GM23338 (cell line): ENCODE results near the gene AFAP1. TPM values are rescaled to one million over a fixed set of nuclear protein-coding genes. Genes with fewer than 3 reads are reported as not detected.

Experiments
- ATAC-seq: fragments of 200-7000 bp; cut with Tn5 transposase; 3 replicates; pipeline ENCODE4 v1.9.1; 2020
- DNase-seq: peaks from one replicate; pipeline ENCODE4 v3.0.0-alpha.2; 2015; ENCODE audit warnings: low spot score
- H2AFZ ChIP-seq: fragments of 200-600 bp; sonication (generic); 2 replicates; pipeline ENCODE4 v1.8.0; 2016; ENCODE audit warnings: antibody characterized with exemption, mild to moderate bottlenecking, moderate library complexity
- H3F3A ChIP-seq: fragments of 200-600 bp; sonication (generic); replicated peaks from 2 replicates; pipeline ENCODE4 v1.8.0; 2017; ENCODE audit warnings: antibody characterized with exemption, mixed run types, low read depth
- H3K27ac ChIP-seq: fragments of 200-600 bp; sonication (generic); 2 replicates; pipeline ENCODE4 v1.6.1; 2016; ENCODE audit warnings: low read depth
- H3K27me3 ChIP-seq: fragments of 200-600 bp; sonication (generic); 2 replicates; pipeline ENCODE4 v1.8.0; 2016; ENCODE audit warnings: mild to moderate bottlenecking, mixed run types, moderate library complexity; ENCODE audit not compliant: insufficient read depth
- H3K36me3 ChIP-seq: fragments of 200-600 bp; sonication (generic); 2 replicates; pipeline ENCODE4 v1.8.0; 2016; ENCODE audit warnings: mild to moderate bottlenecking; ENCODE audit not compliant: insufficient read depth
- H3K4me1 ChIP-seq: fragments of 200-600 bp; sonication (generic); 2 replicates; pipeline ENCODE4 v1.8.0; 2016; ENCODE audit warnings: mild to moderate bottlenecking, moderate library complexity; ENCODE audit not compliant: insufficient read depth
- H3K4me2 ChIP-seq: fragments of 200-600 bp; sonication (generic); 2 replicates; pipeline ENCODE4 v1.7.1; 2017; ENCODE audit warnings: mixed run types
- H3K4me3 ChIP-seq: fragments of 200-600 bp; sonication (generic); 2 replicates; pipeline ENCODE4 v1.6.1; 2016; ENCODE audit warnings: mixed run types
- H3K79me2 ChIP-seq: fragments of 200-600 bp; sonication (generic); replicated peaks from 2 replicates; pipeline ENCODE4 v1.8.0; 2017; ENCODE audit warnings: mild to moderate bottlenecking; ENCODE audit not compliant: insufficient read depth
- H3K9me2 ChIP-seq: fragments of 200-600 bp; sonication (generic); 2 replicates; pipeline ENCODE4 v1.8.0; 2017; ENCODE audit not compliant: insufficient read depth
- H4K20me1 ChIP-seq: fragments of 200-600 bp; sonication (generic); replicated peaks from 2 replicates; pipeline ENCODE4 v1.8.0; 2017; ENCODE audit warnings: mild to moderate bottlenecking; ENCODE audit not compliant: insufficient read depth
- H3K27ac Mint-ChIP-seq: 2 replicates; pipeline ENCODE4 v1.8.0; 2020; ENCODE audit warnings: inconsistent platforms, mild to moderate bottlenecking, moderate library complexity, mixed read lengths
- H3K27me3 Mint-ChIP-seq: 3 replicates; pipeline ENCODE4 v1.8.0; 2022; ENCODE audit warnings: low read depth, mild to moderate bottlenecking, moderate library complexity, mixed read lengths, inconsistent platforms; ENCODE audit not compliant: insufficient read depth, poor library complexity
- H3K36me3 Mint-ChIP-seq: 3 replicates; pipeline ENCODE4 v1.8.0; 2021; ENCODE audit warnings: low read depth, mild to moderate bottlenecking, inconsistent platforms, moderate library complexity, mixed read lengths
- H3K4me1 Mint-ChIP-seq: 3 replicates; pipeline ENCODE4 v1.8.0; 2020; ENCODE audit warnings: mild to moderate bottlenecking, inconsistent platforms, mixed read lengths
- H3K4me3 Mint-ChIP-seq: 3 replicates; pipeline ENCODE4 v1.8.0; 2021; ENCODE audit warnings: moderate library complexity, mild to moderate bottlenecking, inconsistent platforms, mixed read lengths
- H3K9me3 Mint-ChIP-seq: 3 replicates; pipeline ENCODE4 v1.8.0; 2020; ENCODE audit warnings: moderate library complexity, mild to moderate bottlenecking, inconsistent platforms, mixed read lengths
- EZH2phosphoT487 ChIP-seq: fragments of 200-600 bp; sonication (generic); IDR thresholded peaks from one replicate; pipeline ENCODE4 v1.8.1; 2018; ENCODE audit warnings: antibody characterized with exemption; ENCODE audit not compliant: unreplicated experiment
- JUNB ChIP-seq: IDR thresholded peaks from one replicate; pipeline ENCODE4 v1.6.1; 2016; ENCODE audit warnings: antibody characterized with exemption; ENCODE audit not compliant: unreplicated experiment
- ZNF331 ChIP-seq: fragments of 250-450 bp; sonication (Bioruptor Pico); IDR thresholded peaks from 2 replicates; pipeline ENCODE4 v1.5.0; 2020; ENCODE audit warnings: low read depth, mild to moderate bottlenecking, moderate library complexity
- ZNF462 ChIP-seq: fragments of 250-450 bp; sonication (Bioruptor Pico); IDR thresholded peaks from 2 replicates; pipeline ENCODE4 v1.5.0; 2020; ENCODE audit warnings: mild to moderate bottlenecking, moderate library complexity
- polyA plus RNA-seq: library from polyadenylated mRNA; unstranded; fragments of >200 nt; fragmentation: Nextera tagmentation; extraction: Ambion mirVana; gene quantifications from 2 replicates; pipeline ENCODE4 v1.2.1, GENCODE V29; 2016
- total RNA-seq: library from RNA; depleted of rRNA; stranded (reverse); fragments of >200 nt; shearing (Covaris generic); gene quantifications from 2 replicates; pipeline ENCODE4 v1.2.3, GENCODE V29; 2014
- TF ChIP-seq, protein P1 (sequence below), 2 experiments: fragments of 200-600 bp in 1 of 2; sonication (generic) in 1 of 2; conservative IDR thresholded peaks; 2 replicates each; pipeline versions ENCODE4 v1.5.1 to v1.6.1; 2016 to 2017; ENCODE audit warnings: antibody characterized with exemption in 2 of 2, low read depth in 2 of 2, mild to moderate bottlenecking in 2 of 2, moderate library complexity in 1 of 2

AFAP1 gene
- total and polyA plus RNA-seq, 2 experiments from 2014 or later = 6.5 to 21.5 TPM

DNA sequence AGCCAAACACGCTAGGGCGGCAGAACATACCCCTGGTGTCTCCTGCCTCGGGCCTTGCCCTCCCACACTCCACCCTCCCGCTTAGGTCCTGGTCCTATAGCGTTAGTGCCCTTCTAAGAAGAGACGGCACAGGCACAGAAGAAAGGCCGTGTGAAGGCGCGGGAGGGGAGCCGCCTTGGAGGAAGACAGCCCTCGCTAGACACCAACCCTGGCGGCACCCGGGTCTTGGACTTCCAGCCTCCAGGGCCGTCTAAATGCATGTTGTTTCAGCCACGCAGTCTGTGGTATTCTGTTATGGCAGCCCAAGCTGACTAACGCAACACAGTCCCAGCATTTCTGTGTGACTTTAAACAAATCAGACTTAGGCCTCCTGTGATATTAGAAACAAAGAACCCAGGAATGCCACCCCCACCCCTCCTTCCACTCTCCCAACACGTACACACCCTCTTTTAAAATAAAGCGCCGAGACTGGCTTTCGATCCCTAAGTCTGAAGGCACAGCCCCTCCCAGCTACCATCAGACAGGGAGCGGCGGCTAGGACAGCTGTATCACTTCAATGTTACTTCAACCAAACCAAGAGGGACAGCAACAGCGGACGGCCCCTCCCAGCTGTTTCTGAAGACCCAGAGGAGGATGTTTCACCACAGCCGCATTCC, 128.0 kb downstream of the AFAP1 start (continued):
- TF ChIP-seq ZNF462 (no peak), EZH2phosphoT487 (no peak), ZNF331 (CRISPR knock-in tag) (no peak)

DNA sequence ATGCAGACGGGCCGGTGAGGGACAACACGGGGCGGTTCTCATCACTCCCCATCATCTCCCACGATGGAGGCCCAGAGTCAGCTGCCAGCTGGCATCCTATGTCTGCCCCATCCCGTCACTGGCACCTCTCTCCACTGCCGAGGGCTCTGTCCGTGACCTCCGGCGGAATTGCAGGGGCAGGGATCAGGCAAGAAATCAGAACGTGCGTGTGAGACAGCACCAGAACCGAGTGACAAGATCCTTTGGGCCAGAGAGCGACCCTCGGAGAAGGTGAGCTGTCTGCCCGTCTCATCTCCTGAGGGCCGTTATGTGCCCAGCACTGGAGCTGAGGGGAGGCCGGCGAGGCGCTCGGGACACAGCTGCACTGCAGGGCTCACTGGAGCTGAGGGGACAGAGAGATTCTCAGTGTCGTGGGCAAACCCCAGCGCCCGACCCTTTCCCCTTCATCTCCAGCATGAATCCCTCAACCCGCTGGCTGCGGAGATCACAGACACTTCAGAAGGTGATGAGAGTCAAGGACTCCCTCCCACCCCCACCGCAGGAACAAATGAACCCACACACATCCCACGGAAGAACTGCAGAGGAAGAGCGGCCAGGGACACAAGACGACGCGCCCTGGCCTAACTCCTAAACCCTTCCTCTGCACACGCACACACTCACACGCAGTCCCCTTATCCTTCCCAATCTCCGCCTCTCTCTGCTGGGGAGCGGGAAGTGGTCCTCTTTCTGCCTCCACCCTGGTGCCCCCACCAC, 128.7 kb downstream of the AFAP1 start:
- Mint-ChIP-seq H3K27me3 (no peaks in the 10 kb centered on the region), H3K4me3 (no peak overlapping the region), H3K27ac (no peak overlapping the region; the same call in 1 of the 2 replicates), H3K4me1 (peaks cover 34% of the 10 kb centered on the region), H3K9me3 (no peaks in the 10 kb centered on the region; the same call in 2 of the 3 replicates), H3K36me3 (peaks cover 29% of the 10 kb centered on the region)
- peaks cover 6% of the 10 kb centered on the region; the same call in 1 of the 2 replicates for H3F3A ChIP-seq
- no peaks in the 10 kb centered on the region for H3K9me2 ChIP-seq
- H2AFZ ChIP-seq = no peak overlapping the region
- ATAC-seq (no peak), DNase-seq (no peak)
- no peaks in the 10 kb centered on the region for H3K79me2 ChIP-seq
- no peaks in the 10 kb centered on the region; the same call in 1 of the 2 replicates for H4K20me1 ChIP-seq
- peaks cover 25% of the 10 kb centered on the region; the same call in 1 of the 2 replicates for H3K4me1 ChIP-seq
- H3K4me2 ChIP-seq = no peak overlapping the region
- peak overlapping the region; percentile 63; the same call in 1 of the 2 replicates for H3K27ac ChIP-seq
- H3K4me3 ChIP-seq = no peak overlapping the region
- peaks cover 3% of the 10 kb centered on the region; the same call in 1 of the 2 replicates for H3K36me3 ChIP-seq
- no peaks in the 10 kb centered on the region for H3K27me3 ChIP-seq
- TF ChIP-seq, protein P1, sequence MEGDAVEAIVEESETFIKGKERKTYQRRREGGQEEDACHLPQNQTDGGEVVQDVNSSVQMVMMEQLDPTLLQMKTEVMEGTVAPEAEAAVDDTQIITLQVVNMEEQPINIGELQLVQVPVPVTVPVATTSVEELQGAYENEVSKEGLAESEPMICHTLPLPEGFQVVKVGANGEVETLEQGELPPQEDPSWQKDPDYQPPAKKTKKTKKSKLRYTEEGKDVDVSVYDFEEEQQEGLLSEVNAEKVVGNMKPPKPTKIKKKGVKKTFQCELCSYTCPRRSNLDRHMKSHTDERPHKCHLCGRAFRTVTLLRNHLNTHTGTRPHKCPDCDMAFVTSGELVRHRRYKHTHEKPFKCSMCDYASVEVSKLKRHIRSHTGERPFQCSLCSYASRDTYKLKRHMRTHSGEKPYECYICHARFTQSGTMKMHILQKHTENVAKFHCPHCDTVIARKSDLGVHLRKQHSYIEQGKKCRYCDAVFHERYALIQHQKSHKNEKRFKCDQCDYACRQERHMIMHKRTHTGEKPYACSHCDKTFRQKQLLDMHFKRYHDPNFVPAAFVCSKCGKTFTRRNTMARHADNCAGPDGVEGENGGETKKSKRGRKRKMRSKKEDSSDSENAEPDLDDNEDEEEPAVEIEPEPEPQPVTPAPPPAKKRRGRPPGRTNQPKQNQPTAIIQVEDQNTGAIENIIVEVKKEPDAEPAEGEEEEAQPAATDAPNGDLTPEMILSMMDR (conservative IDR thresholded peaks at IDR 0.05; ENCODE audit: low read depth in 2 of 2) = no peak
- TF ChIP-seq EZH2phosphoT487 (no peak), JUNB (no peak)
